SK-N-SH (cell line): ENCODE measurements around the gene PPP2R2B. TPM values are rescaled to one million over a fixed set of nuclear protein-coding genes. Genes with fewer than 3 reads are reported as not detected.

Source experiments
- CTCF ChIA-PET: fragments of 300-600, 350-600 bp; formaldehyde crosslinking; extraction: SDS; loops from one replicate; lab custom pipeline; 2021; lab: Yijun Ruan, JAX
- POLR2A ChIA-PET: fragments of 350-600 bp; sonication (Branson Sonifier 250); formaldehyde crosslinking; extraction: SDS; loops from one replicate; lab custom pipeline; 2020; ENCODE audit warnings: antibody characterized with exemption, inconsistent platforms; lab: Yijun Ruan, JAX
- DNase-seq: peaks from one replicate; pipeline ENCODE4 v3.0.0; 2012
- H2AFZ ChIP-seq: fragments of 200-600 bp; sonication (generic); 2 replicates; pipeline ENCODE4 v1.8.1; 2016; ENCODE audit warnings: antibody characterized with exemption, mild to moderate bottlenecking, low read depth
- H3F3A ChIP-seq: fragments of 200-600 bp; sonication (generic); replicated peaks from 2 replicates; pipeline ENCODE3; 2016; ENCODE audit warnings: antibody characterized with exemption, mild to moderate bottlenecking; ENCODE audit not compliant: insufficient read depth
- H3K27ac ChIP-seq, 2 experiments: fragments of 200-500 bp in 1 of 2; fragments of 200-600 bp in 1 of 2; sonication (Bioruptor generic) in 1 of 2; sonication (generic), shearing (Covaris generic) in 1 of 2; 2 replicates each; pipeline versions ENCODE4 v1.5.1 to v1.6.1; 2014 to 2016; ENCODE audit warnings: low read depth in 2 of 2, inconsistent platforms in 1 of 2, low read length in 1 of 2, mild to moderate bottlenecking in 1 of 2, mixed read lengths in 1 of 2
- H3K27me3 ChIP-seq: fragments of 200-600 bp; sonication (generic), shearing (Covaris generic); 2 replicates; pipeline ENCODE4 v1.6.1; 2016; ENCODE audit warnings: mixed run types; ENCODE audit not compliant: insufficient read depth
- H3K36me3 ChIP-seq, 2 experiments: fragments of 200-500 bp in 1 of 2; fragments of 200-600 bp in 1 of 2; sonication (Bioruptor generic) in 1 of 2; sonication (generic) in 1 of 2; replicated peaks in 1 of 2; 2 replicates each; pipeline versions ENCODE3 to v1.5.1; 2014 to 2016; ENCODE audit warnings: low read length in 1 of 2, mild to moderate bottlenecking in 1 of 2; ENCODE audit not compliant: insufficient read depth in 2 of 2, control insufficient read depth in 1 of 2
- H3K4me1 ChIP-seq, 2 experiments: fragments of 200-500 bp in 1 of 2; fragments of 200-600 bp in 1 of 2; sonication (Bioruptor generic) in 1 of 2; sonication (generic), shearing (Covaris generic) in 1 of 2; 2 replicates each; pipeline versions ENCODE4 v1.5.1 to v1.6.1; 2014 to 2016; ENCODE audit warnings: low read depth in 1 of 2, low read length in 1 of 2, mixed run types in 1 of 2; ENCODE audit not compliant: insufficient read depth in 2 of 2, control insufficient read depth in 1 of 2
- H3K4me2 ChIP-seq: fragments of 200-600 bp; sonication (generic), shearing (Covaris generic); 2 replicates; pipeline ENCODE4 v1.6.1; 2017; ENCODE audit warnings: mixed run types
- H3K4me3 ChIP-seq, 2 experiments: fragments of 200-500 bp in 1 of 2; fragments of 200-600 bp in 1 of 2; sonication (Bioruptor generic) in 1 of 2; sonication (generic), shearing (Covaris generic) in 1 of 2; 2 replicates each; pipeline versions ENCODE4 v1.5.1 to v1.8.1; 2014 to 2016; ENCODE audit warnings: low read depth in 2 of 2, inconsistent platforms in 1 of 2, low read length in 1 of 2, mild to moderate bottlenecking in 1 of 2, mixed read lengths in 1 of 2, moderate library complexity in 1 of 2
- H3K79me2 ChIP-seq: fragments of 200-600 bp; sonication (generic); 2 replicates; pipeline ENCODE4 v1.8.1; 2017; ENCODE audit warnings: mild to moderate bottlenecking; ENCODE audit not compliant: insufficient read depth
- H3K9ac ChIP-seq: fragments of 200-600 bp; sonication (generic); 2 replicates; pipeline ENCODE4 v1.6.1; 2017; ENCODE audit warnings: mixed run types
- H3K9me2 ChIP-seq: fragments of 200-600 bp; sonication (generic); 2 replicates; pipeline ENCODE4 v1.6.1; 2017; ENCODE audit warnings: mixed run types
- H3K9me3 ChIP-seq: fragments of 200-600 bp; sonication (generic); 2 replicates; pipeline ENCODE4 v1.6.1; 2017; ENCODE audit warnings: mixed run types, mild to moderate bottlenecking, moderate library complexity
- H4K20me1 ChIP-seq: fragments of 200-600 bp; sonication (generic); 2 replicates; pipeline ENCODE4 v1.6.1; 2017; ENCODE audit warnings: mild to moderate bottlenecking, mixed run types; ENCODE audit not compliant: insufficient read depth
- ELF1 ChIP-seq: IDR thresholded peaks from 2 replicates; pipeline ENCODE4 v1.4.0; 2012
- EP300 ChIP-seq, 2 experiments: IDR thresholded peaks; 2 replicates each; pipeline versions ENCODE4 v1.4.0 to v1.6.1; 2012; ENCODE audit warnings: borderline replicate concordance in 1 of 2, low read depth in 1 of 2, low read length in 1 of 2
- EZH2phosphoT487 ChIP-seq: fragments of 200-600 bp; sonication (generic); IDR thresholded peaks from 2 replicates; pipeline ENCODE4 v1.6.1; 2017; ENCODE audit warnings: low read depth, mixed run types, mild to moderate bottlenecking, antibody characterized with exemption, moderate library complexity, borderline replicate concordance
- FOSL2 ChIP-seq: IDR thresholded peaks from 2 replicates; pipeline ENCODE4 v1.4.0; 2012; ENCODE audit warnings: low read depth, mild to moderate bottlenecking, moderate library complexity, borderline replicate concordance
- FOXM1 ChIP-seq: IDR thresholded peaks from 2 replicates; pipeline ENCODE4 v1.4.0; 2012; ENCODE audit warnings: low read depth, mild to moderate bottlenecking
- IRF3 ChIP-seq: fragments of 150-350 bp; IDR thresholded peaks from 2 replicates; pipeline ENCODE4 v1.6.1; 2016; ENCODE audit warnings: mild to moderate bottlenecking, low read depth, low read length
- MAX ChIP-seq: IDR thresholded peaks from 2 replicates; pipeline ENCODE4 v1.4.0; 2012; ENCODE audit warnings: low read depth
- MEF2A ChIP-seq: IDR thresholded peaks from 2 replicates; pipeline ENCODE4 v1.4.0; 2012; ENCODE audit warnings: low read depth, borderline replicate concordance
- NFIC ChIP-seq: IDR thresholded peaks from 2 replicates; pipeline ENCODE4 v1.4.0; 2012; ENCODE audit warnings: borderline replicate concordance
- PBX3 ChIP-seq: IDR thresholded peaks from 2 replicates; pipeline ENCODE4; 2012
- POLR2AphosphoS5 ChIP-seq: IDR thresholded peaks from 2 replicates; pipeline ENCODE4 v1.6.1; 2012; ENCODE audit warnings: low read depth, low read length
- RAD21 ChIP-seq: IDR thresholded peaks from 2 replicates; pipeline ENCODE4 v1.6.1; 2012; ENCODE audit warnings: mild to moderate bottlenecking, low read length
- RCOR1 ChIP-seq: fragments of 150-350 bp; IDR thresholded peaks from 2 replicates; pipeline ENCODE4 v1.6.1; 2017; ENCODE audit warnings: antibody characterized with exemption, low read length
- REST ChIP-seq: IDR thresholded peaks from 2 replicates; pipeline ENCODE4 v1.6.1; 2012; ENCODE audit warnings: mild to moderate bottlenecking, low read depth, low read length, moderate library complexity
- RXRA ChIP-seq: IDR thresholded peaks from 2 replicates; pipeline ENCODE4 v1.4.0; 2012; ENCODE audit warnings: low read depth, mild to moderate bottlenecking, borderline replicate concordance
- TCF12 ChIP-seq: IDR thresholded peaks from 2 replicates; pipeline ENCODE4 v1.4.0; 2012
- USF2 ChIP-seq: fragments of 150-350 bp; IDR thresholded peaks from 2 replicates; pipeline ENCODE4 v1.6.1; 2017; ENCODE audit warnings: antibody characterized with exemption, low read length, low read depth, borderline replicate concordance
- WGBS: methylation state at CpG from one replicate; pipeline ENCODE4 v1.1.6; 2017; ENCODE audit warnings: low lambda C conversion rate; 5-methylcytosine and 5-hydroxymethylcytosine counted together
- polyA plus RNA-seq, 3 experiments: library from polyadenylated mRNA; depleted of rRNA; stranded (reverse); fragments of >200 nt; gene quantifications; 2 replicates each; pipeline ENCODE4 v1.2.3, GENCODE V29; 2012

Gene PPP2R2B
- polyA plus RNA-seq, 1 of the 3 experiments (the other 2 are of a cell fraction): 11.4 TPM

- no peak overlapping the region for H2AFZ ChIP-seq
- no peak for TF ChIP-seq RXRA
- no peak for TF ChIP-seq PBX3
- TF ChIP-seq ELF1: no peak
- TF ChIP-seq MAX: no peak
- no peak for TF ChIP-seq POLR2AphosphoS5
- TF ChIP-seq TCF12: no peak
- TF ChIP-seq REST: no peak
- no peak for TF ChIP-seq RAD21
- no peaks in the 10 kb centered on the region for H3K36me3 ChIP-seq
- no peak overlapping the region for H3K4me2 ChIP-seq
- peaks cover 0 to 12% of the 10 kb centered on the region in 2 experiments; a peak in 1 of 4 replicates for H3K4me1 ChIP-seq
- no peaks in the 10 kb centered on the region for H3K79me2 ChIP-seq
- no peak overlapping the region for H3K27ac ChIP-seq
- H3F3A ChIP-seq: no peaks in the 10 kb centered on the region
- POLR2A ChIA-PET: no interaction called here
- WGBS: 55% methylated on average over 5 of the region's 5 CpGs
- H3K9me3 ChIP-seq: no peaks in the 10 kb centered on the region
- H3K9ac ChIP-seq: no peak overlapping the region
- CTCF ChIA-PET: no interaction called here
- no peak overlapping the region for H3K4me3 ChIP-seq
- no peaks in the 10 kb centered on the region for H4K20me1 ChIP-seq
- no peaks in the 10 kb centered on the region for H3K27me3 ChIP-seq
- DNase-seq: no peak
- H3K9me2 ChIP-seq: no peaks in the 10 kb centered on the region
Measured at GRCh38 chr5:146628950-146629349, 249.6 kb downstream of the PPP2R2B start.

GRCh38 chr5:146626936-146627335 lies 251.6 kb downstream of the PPP2R2B start:
- Histone ChIP-seq H3K36me3 (no peaks in the 10 kb centered on the region), H3K27me3 (no peaks in the 10 kb centered on the region), H3K4me1 (peaks cover 0 to 6% of the 10 kb centered on the region in 2 experiments; a peak in 2 of 4 replicates), H2AFZ (no peak overlapping the region), H3K27ac (no peak overlapping the region), H4K20me1 (no peaks in the 10 kb centered on the region), H3K4me2 (no peak overlapping the region), H3K4me3 (no peak overlapping the region), H3K9me2 (no peaks in the 10 kb centered on the region), H3F3A (no peaks in the 10 kb centered on the region), H3K79me2 (no peaks in the 10 kb centered on the region), H3K9me3 (no peaks in the 10 kb centered on the region), H3K9ac (no peak overlapping the region)
- ChIA-PET POLR2A (no interaction called here), CTCF (no interaction called here)
- DNase-seq: no peak
- 10% methylated on average over 1 of the region's 1 CpG for WGBS
- TF ChIP-seq EZH2phosphoT487 (no peak), NFIC (no peak), REST (no peak), USF2 (no peak), FOSL2 (no peak), EP300 (IDR thresholded peaks at IDR 0.05; ENCODE audit: borderline replicate concordance in 1 of 2, low read depth in 1 of 2, low read length in 1 of 2) (no peak), MAX (no peak), MEF2A (no peak), FOXM1 (no peak), RCOR1 (no peak), IRF3 (no peak)
